Endodermal cell (in vitro differentiated cells): ENCODE results near the gene DNAJA4. TPM values are rescaled to one million over a fixed set of nuclear protein-coding genes. Genes with fewer than 3 reads are reported as not detected.

Experiments
- DNase-seq: peaks from one replicate; pipeline ENCODE4 v3.0.0-alpha.2; 2017
- H3K27ac ChIP-seq: 2 replicates; pipeline ENCODE4 v1.5.1; 2013; ENCODE audit warnings: mild to moderate bottlenecking, low read depth, low read length, moderate library complexity
- H3K27me3 ChIP-seq: 2 replicates; pipeline ENCODE4 v1.6.1; 2013; ENCODE audit warnings: mild to moderate bottlenecking, low read length, moderate library complexity; ENCODE audit not compliant: insufficient read depth, control insufficient read depth, poor library complexity, severe bottlenecking
- H3K36me3 ChIP-seq: 2 replicates; pipeline ENCODE4 v1.7.0; 2013; ENCODE audit warnings: mild to moderate bottlenecking, low read length, moderate library complexity; ENCODE audit not compliant: control insufficient read depth, insufficient read depth
- H3K4me1 ChIP-seq: one replicate; pipeline ENCODE4 v1.7.0; 2013; ENCODE audit warnings: low read length; ENCODE audit not compliant: control insufficient read depth, insufficient read depth
- H3K4me3 ChIP-seq: 2 replicates; pipeline ENCODE4 v1.5.1; 2013; ENCODE audit warnings: mild to moderate bottlenecking, low read length, moderate library complexity
- H3K9ac ChIP-seq: 2 replicates; pipeline ENCODE4 v1.6.1; 2013; ENCODE audit warnings: mild to moderate bottlenecking, low read length, moderate library complexity; ENCODE audit not compliant: poor library complexity, severe bottlenecking; ENCODE audit errors: extremely low read depth
- H3K9me3 ChIP-seq: 2 replicates; pipeline ENCODE4 v1.6.1; 2013; ENCODE audit warnings: mild to moderate bottlenecking, low read length, moderate library complexity; ENCODE audit not compliant: control insufficient read depth
- H3K27ac Mint-ChIP-seq: 2 replicates; pipeline ENCODE4 v1.8.0; 2020; ENCODE audit warnings: mixed read lengths
- H3K27me3 Mint-ChIP-seq: 2 replicates; pipeline ENCODE4 v1.8.0; 2021; ENCODE audit warnings: mild to moderate bottlenecking, mixed read lengths; ENCODE audit not compliant: insufficient read depth
- H3K36me3 Mint-ChIP-seq: 2 replicates; pipeline ENCODE4 v1.8.0; 2020; ENCODE audit warnings: low read depth, mixed read lengths
- H3K4me1 Mint-ChIP-seq: 2 replicates; pipeline ENCODE4 v1.8.0; 2020; ENCODE audit warnings: mixed read lengths
- H3K4me3 Mint-ChIP-seq: 2 replicates; pipeline ENCODE4 v1.8.0; 2020; ENCODE audit warnings: mild to moderate bottlenecking, moderate library complexity, mixed read lengths
- H3K9me3 Mint-ChIP-seq: 2 replicates; pipeline ENCODE4 v1.8.0; 2020; ENCODE audit warnings: mild to moderate bottlenecking, mixed read lengths
- WGBS, 2 experiments: methylation state at CpG; one replicate each; pipeline versions ENCODE4 v1.1.5 to v1.1.7; 2013; ENCODE audit warnings: missing lambda C conversion rate in 2 of 2, mixed read lengths in 1 of 2; ENCODE audit not compliant: insufficient coverage in 1 of 2, insufficient read length in 1 of 2; 5-methylcytosine and 5-hydroxymethylcytosine counted together
- total RNA-seq, 2 donors: library from RNA; stranded (reverse); fragmentation: NEBNext Ultra II Directional in 1 of 2; extraction: Animal tissue kit (Norgen Biotek cat#: 25700) in 1 of 2; gene quantifications; 2 replicates in 1 of 2; 3 replicates in 1 of 2; pipeline ENCODE4 v1.2.1, GENCODE V29; 2021
- TF ChIP-seq, protein P1 (sequence below): fragments of 200-600 bp; sonication (generic); conservative IDR thresholded peaks from 2 replicates; pipeline ENCODE4 v1.5.0; 2021; ENCODE audit warnings: antibody characterized with exemption, mild to moderate bottlenecking

The DNAJA4 gene
- total RNA-seq, 2 donors from 2014 or later = 4.9 to 18.5 TPM

DNA sequence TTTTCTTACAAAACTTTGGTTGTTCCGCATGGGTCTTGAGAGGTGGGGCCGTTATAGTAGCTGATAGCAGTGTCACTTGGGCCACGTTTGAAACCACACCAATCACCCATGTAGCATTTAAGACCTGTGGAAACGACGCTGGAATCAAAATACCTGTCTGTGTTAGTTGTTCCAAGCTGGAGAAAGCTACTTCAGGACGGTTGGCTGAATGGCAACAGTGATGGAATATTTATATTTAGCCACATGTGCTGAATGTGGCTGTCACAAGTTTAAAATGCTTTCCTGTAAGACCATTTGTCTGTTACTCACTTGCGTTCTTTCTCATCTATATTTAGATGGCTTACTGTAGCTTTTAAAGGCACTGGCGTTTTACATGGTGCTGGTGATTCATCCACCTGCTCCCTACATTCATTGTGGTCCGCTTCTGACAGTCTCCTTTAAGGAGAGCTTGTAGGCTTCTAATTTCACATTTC, 1.4 kb downstream of the DNAJA4 start:
- no peak overlapping the region for H3K4me3 ChIP-seq
- H3K27me3 ChIP-seq = peaks cover 12% of the 10 kb centered on the region
- H3K27me3 Mint-ChIP-seq = peaks cover 4% of the 10 kb centered on the region
- no peaks in the 10 kb centered on the region for H3K9me3 ChIP-seq
- H3K27ac ChIP-seq = no peak overlapping the region
- H3K4me1 ChIP-seq = no peaks in the 10 kb centered on the region
- no peaks in the 10 kb centered on the region for H3K36me3 Mint-ChIP-seq
- H3K36me3 ChIP-seq = no peaks in the 10 kb centered on the region
- H3K9me3 Mint-ChIP-seq = no peaks in the 10 kb centered on the region
- no peak for DNase-seq
- 87 to 91% methylated on average over 5 to 9 of the region's 9 CpGs for WGBS, 2 experiments
- peak overlapping the region; percentile 57 for H3K4me3 Mint-ChIP-seq
- TF ChIP-seq, protein P1, sequence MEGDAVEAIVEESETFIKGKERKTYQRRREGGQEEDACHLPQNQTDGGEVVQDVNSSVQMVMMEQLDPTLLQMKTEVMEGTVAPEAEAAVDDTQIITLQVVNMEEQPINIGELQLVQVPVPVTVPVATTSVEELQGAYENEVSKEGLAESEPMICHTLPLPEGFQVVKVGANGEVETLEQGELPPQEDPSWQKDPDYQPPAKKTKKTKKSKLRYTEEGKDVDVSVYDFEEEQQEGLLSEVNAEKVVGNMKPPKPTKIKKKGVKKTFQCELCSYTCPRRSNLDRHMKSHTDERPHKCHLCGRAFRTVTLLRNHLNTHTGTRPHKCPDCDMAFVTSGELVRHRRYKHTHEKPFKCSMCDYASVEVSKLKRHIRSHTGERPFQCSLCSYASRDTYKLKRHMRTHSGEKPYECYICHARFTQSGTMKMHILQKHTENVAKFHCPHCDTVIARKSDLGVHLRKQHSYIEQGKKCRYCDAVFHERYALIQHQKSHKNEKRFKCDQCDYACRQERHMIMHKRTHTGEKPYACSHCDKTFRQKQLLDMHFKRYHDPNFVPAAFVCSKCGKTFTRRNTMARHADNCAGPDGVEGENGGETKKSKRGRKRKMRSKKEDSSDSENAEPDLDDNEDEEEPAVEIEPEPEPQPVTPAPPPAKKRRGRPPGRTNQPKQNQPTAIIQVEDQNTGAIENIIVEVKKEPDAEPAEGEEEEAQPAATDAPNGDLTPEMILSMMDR = no peak
- no peak overlapping the region for H3K27ac Mint-ChIP-seq
- H3K4me1 Mint-ChIP-seq = peaks cover 3% of the 10 kb centered on the region
- no peak overlapping the region for H3K9ac ChIP-seq

DNA sequence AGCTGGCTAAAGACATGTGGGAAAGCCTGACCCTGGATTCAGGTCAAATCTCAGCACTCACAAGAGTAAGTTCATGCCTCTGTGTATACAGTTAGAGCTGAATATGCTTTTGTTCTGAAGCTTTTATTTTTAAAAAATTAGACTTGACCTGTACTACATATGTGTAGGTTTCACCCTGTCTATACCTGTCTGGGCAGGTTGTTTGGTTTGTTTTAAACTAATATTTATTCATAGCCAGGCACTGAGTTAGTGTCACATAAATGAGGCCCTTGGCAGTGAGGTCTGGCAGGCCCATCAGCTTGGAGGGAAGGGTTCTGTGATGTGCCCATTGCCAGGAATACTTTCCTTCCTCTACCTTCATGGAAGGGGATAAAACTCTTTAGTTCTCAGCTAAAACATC, 1.9 kb downstream of the DNAJA4 start:
- Mint-ChIP-seq H3K9me3 (no peaks in the 10 kb centered on the region), H3K4me1 (peaks cover 3% of the 10 kb centered on the region), H3K27me3 (peaks cover 4% of the 10 kb centered on the region), H3K27ac (no peak overlapping the region), H3K36me3 (no peaks in the 10 kb centered on the region), H3K4me3 (no peak overlapping the region)
- Histone ChIP-seq H3K9me3 (no peaks in the 10 kb centered on the region), H3K4me3 (no peak overlapping the region), H3K4me1 (no peaks in the 10 kb centered on the region), H3K9ac (no peak overlapping the region), H3K36me3 (no peaks in the 10 kb centered on the region), H3K27me3 (peaks cover 12% of the 10 kb centered on the region), H3K27ac (no peak overlapping the region)
- TF ChIP-seq, protein P1 = no peak
- DNase-seq = no peak

DNA sequence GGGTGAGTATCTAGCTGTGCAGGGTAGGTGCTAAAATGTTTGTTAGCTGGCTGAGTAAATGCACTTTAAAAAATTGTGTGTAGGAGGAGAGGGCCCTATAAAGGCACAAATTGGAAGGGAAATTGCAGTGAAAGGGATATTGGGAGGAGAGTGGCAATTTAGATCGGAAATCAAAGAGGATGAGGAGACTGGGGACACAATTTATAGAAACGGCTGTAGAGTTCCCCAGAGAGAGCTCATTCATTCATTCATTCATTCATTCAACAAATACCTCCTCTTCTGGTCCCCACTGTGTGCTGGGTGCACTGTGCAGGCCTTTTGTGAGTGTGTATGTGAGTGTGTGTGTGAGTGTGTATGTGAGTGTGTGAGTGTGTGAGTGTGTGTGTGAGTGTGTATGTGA, 2.4 kb downstream of the DNAJA4 start:
- H3K36me3 ChIP-seq = no peaks in the 10 kb centered on the region
- H3K9me3 ChIP-seq = no peaks in the 10 kb centered on the region
- no peak overlapping the region for H3K4me3 ChIP-seq
- 85% methylated on average over 2 of the region's 2 CpGs; no CpG with 5 or more reads in 1 of the 2 experiments for WGBS, 2 experiments
- H3K27ac ChIP-seq = no peak overlapping the region
- H3K27me3 ChIP-seq = peaks cover 12% of the 10 kb centered on the region
- no peak overlapping the region for H3K27ac Mint-ChIP-seq
- TF ChIP-seq, protein P1 = no peak
- H3K27me3 Mint-ChIP-seq = peaks cover 4% of the 10 kb centered on the region
- no peaks in the 10 kb centered on the region for H3K9me3 Mint-ChIP-seq
- no peaks in the 10 kb centered on the region for H3K4me1 ChIP-seq
- peaks cover 6% of the 10 kb centered on the region for H3K4me1 Mint-ChIP-seq
- DNase-seq = no peak
- H3K4me3 Mint-ChIP-seq = no peak overlapping the region
- H3K9ac ChIP-seq = no peak overlapping the region
- H3K36me3 Mint-ChIP-seq = no peaks in the 10 kb centered on the region
